22Rv1 (cell line): ENCODE measurements around the gene ANKRD60.

ENCODE experiments used
- H3K27ac ChIP-seq: fragments of 450-650 bp; 2 replicates; pipeline ENCODE4 v1.5.1; 2017
- ZFX ChIP-seq: fragments of 450-650 bp; IDR thresholded peaks from 2 replicates; pipeline ENCODE4 v1.6.1; 2017; ENCODE audit warnings: antibody characterized with exemption, borderline replicate concordance
- TF ChIP-seq, protein P1 (sequence below): fragments of 450-650 bp; IDR thresholded peaks from 2 replicates; pipeline ENCODE4 v1.5.1; 2017; ENCODE audit warnings: mild to moderate bottlenecking

The ANKRD60 gene

DNA sequence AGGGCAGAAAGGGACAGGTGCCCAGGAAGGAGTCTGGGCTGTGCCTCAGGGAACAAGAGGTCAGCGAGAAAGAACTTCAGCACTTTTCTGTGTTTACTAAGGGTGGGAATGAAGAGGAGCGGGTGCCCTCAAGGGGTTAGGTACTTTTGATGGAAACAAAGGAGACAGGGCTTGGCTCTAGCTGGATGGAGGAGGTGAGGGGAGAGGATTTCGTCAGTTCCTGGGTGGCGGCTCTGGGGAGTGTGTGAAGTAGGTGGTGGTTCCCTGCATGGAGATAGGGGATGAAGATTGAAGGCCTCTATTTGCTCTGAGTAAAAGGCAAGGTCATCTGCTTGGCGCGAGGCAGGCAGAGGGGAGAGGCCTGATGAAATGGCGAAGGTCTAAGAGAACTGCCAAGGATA lies 40.0 kb upstream of the ANKRD60 start:
- H3K27ac ChIP-seq, result no peak overlapping the region
- TF ChIP-seq, protein P1, sequence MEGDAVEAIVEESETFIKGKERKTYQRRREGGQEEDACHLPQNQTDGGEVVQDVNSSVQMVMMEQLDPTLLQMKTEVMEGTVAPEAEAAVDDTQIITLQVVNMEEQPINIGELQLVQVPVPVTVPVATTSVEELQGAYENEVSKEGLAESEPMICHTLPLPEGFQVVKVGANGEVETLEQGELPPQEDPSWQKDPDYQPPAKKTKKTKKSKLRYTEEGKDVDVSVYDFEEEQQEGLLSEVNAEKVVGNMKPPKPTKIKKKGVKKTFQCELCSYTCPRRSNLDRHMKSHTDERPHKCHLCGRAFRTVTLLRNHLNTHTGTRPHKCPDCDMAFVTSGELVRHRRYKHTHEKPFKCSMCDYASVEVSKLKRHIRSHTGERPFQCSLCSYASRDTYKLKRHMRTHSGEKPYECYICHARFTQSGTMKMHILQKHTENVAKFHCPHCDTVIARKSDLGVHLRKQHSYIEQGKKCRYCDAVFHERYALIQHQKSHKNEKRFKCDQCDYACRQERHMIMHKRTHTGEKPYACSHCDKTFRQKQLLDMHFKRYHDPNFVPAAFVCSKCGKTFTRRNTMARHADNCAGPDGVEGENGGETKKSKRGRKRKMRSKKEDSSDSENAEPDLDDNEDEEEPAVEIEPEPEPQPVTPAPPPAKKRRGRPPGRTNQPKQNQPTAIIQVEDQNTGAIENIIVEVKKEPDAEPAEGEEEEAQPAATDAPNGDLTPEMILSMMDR, result no peak
- TF ChIP-seq ZFX, result no peak

DNA sequence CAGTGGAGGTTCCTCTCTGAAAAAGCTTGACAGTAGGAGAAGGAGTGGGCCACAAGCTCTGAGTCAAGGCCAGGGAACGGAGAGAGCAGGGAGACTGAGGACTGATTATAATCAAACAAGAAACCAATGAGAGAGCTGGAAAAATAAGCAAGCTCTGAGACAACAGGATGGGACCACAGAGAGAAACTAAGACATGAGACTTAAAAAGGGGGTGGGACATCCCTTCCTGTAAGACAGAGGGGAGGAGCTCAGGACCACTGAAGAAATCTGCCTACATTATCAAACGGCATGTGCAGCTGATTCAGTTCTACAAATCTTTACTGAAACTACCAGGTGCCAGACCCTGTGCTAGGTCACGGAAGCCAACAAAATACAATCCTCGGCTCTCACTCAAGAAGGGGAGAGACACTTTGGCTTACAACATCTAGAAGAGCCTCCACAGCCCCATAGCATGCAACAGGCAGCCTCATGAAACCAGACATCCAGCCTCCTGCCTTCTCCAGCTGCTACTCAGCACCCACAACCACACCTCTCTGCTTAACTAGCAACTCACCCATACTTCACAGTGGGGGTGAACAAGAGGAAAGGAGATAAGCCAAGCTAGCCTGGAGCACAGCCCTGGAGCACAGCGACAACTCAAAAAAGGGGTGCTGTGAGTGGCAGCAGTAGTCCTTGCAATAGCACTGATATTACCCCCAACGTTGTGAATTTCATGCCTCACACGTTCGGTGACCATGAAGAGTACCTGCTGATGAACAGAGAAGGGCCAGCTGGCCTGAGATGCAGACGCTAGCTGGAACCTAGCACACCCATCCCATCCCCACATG lies 39.1 kb upstream of the ANKRD60 start:
- no peak for TF ChIP-seq ZFX
- TF ChIP-seq, protein P1, result no peak
- H3K27ac ChIP-seq, result no peak overlapping the region

GRCh38 chr20:58264271-58264670 lies 35.8 kb upstream of the ANKRD60 start:
- no peak overlapping the region for H3K27ac ChIP-seq
- TF ChIP-seq ZFX, result no peak
- TF ChIP-seq, protein P1, result no peak

GRCh38 chr20:58261660-58262059 lies 33.2 kb upstream of the ANKRD60 start:
- no peak for TF ChIP-seq ZFX
- TF ChIP-seq, protein P1, result no peak
- no peak overlapping the region for H3K27ac ChIP-seq

DNA sequence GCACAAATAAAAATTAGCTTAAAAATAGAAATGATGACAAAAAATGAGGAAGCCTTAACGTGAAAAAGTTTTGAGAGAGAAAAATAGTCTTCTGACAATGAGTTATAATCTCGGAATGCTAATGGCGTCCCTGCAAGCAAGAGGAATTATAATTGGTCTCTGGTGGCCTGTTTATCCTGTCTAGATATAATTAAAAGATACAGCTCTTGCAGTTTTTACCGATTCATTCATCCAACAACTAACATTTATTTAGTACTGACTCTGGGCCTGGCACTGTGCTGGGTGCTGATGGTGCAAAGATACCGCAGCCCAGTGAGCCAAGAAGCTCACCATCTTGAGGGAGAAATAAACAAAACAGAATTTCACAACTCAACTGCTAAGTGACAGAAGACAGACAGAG lies 31.6 kb upstream of the ANKRD60 start:
- TF ChIP-seq, protein P1, result no peak
- TF ChIP-seq ZFX, result no peak
- H3K27ac ChIP-seq, result no peak overlapping the region

DNA sequence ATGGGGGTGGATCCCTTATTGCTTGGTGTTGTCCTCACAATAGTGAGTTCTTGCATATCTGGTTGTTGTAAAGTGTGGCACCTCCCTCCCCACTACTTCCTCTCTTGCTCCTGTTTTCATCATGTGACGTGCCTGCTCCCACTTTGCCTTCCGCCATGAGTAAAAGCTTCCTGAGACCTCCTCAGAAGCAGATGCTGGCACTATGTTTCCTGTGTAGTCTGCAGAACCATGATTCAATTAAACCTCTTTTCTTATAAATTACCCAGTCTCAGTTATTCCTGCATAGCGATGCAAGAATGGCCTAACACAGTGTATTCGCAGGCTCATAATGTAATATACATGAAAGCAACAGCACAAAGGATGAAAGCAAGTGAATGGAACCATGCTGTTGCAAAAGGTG lies 28.4 kb upstream of the ANKRD60 start:
- no peak overlapping the region for H3K27ac ChIP-seq
- no peak for TF ChIP-seq ZFX
- TF ChIP-seq, protein P1, result no peak

DNA sequence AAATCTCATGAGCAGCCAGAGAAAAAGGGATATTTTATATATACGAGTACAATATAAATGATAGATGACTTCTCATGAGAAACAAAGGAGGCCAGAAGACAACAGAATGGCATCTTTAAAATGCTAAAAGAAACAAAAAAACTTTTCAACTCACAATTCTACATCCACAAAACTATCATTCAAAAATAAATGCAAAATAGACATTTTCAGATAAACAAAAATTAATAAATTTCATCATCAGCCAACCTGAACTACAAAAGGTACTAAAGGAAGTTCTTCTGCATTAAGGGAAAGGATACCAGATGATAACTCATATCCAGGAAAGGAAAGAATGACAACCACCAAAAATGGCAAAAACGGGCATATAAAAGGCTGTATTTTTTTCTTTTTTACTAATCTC lies 27.9 kb upstream of the ANKRD60 start:
- TF ChIP-seq ZFX, result no peak
- TF ChIP-seq, protein P1, result no peak
- no peak overlapping the region for H3K27ac ChIP-seq
